GM12878 (cell line): Measurements from ENCODE around the gene GGTLC2.

ENCODE experiments used
- CHD4 ChIP-seq: fragments of 200-600 bp; sonication (generic); IDR thresholded peaks from 2 replicates; pipeline ENCODE4 v1.6.1; 2016; ENCODE audit warnings: mild to moderate bottlenecking
- MLLT1 ChIP-seq: fragments of 450-650 bp; IDR thresholded peaks from 2 replicates; pipeline ENCODE4 v1.6.1; 2016; ENCODE audit warnings: mild to moderate bottlenecking
- NFIC ChIP-seq: IDR thresholded peaks from 2 replicates; pipeline ENCODE4 v1.6.1; 2012; ENCODE audit warnings: low read depth, mild to moderate bottlenecking, inconsistent platforms, low read length, moderate library complexity
- POLR2A ChIP-seq: IDR thresholded peaks from 2 replicates; pipeline ENCODE4 v1.6.1; 2011; ENCODE audit warnings: low read depth, mild to moderate bottlenecking, low read length
- RCOR1 ChIP-seq: conservative IDR thresholded peaks from 2 replicates; pipeline ENCODE4 v1.6.1; 2012; ENCODE audit warnings: low read depth, low read length, improper control_type of control experiment
- RFX5 ChIP-seq: IDR thresholded peaks from 2 replicates; pipeline ENCODE4 v1.6.1; 2011; ENCODE audit warnings: low read depth, low read length, improper control_type of control experiment
- YY1 ChIP-seq: IDR thresholded peaks from 2 replicates; pipeline ENCODE4 v1.6.1; 2011; ENCODE audit warnings: low read depth, mild to moderate bottlenecking, low read length
- ZNF592 ChIP-seq: fragments of 450-650 bp; IDR thresholded peaks from 2 replicates; pipeline ENCODE4 v1.6.1; 2017; ENCODE audit warnings: mild to moderate bottlenecking, moderate library complexity

DNA sequence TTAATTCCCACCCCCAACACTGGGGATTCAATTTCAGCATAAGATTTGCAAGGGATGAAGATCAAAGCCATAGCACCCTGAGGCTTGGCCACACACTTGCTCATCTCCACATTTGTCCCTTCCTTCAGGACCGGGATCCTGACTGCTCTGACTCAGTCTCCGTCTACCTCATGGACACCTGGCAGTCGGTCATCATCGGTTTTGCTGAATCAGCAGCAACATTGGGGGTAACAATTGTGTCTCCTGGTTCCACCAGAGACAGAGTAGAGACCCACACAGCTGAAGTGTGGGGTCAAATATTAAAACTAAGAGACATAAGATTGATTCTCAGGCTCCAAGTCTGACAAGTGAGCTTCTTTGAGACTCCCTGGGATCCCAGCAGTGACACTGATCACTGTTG is 34.6 kb downstream of the GGTLC2 start:
- no peak for TF ChIP-seq NFIC
- TF ChIP-seq POLR2A: no peak
- no peak for TF ChIP-seq MLLT1
- TF ChIP-seq RFX5: no peak
- TF ChIP-seq RCOR1: no peak
- no peak for TF ChIP-seq YY1
- TF ChIP-seq ZNF592: no peak
- TF ChIP-seq CHD4: no peak
